K562 (cell line): ENCODE results near the gene RSPH3. TPM values are rescaled to one million over a fixed set of nuclear protein-coding genes. Genes with fewer than 3 reads are reported as not detected.

ENCODE experiments used
- ATAC-seq: fragments of 200-7000 bp; cut with Tn5 transposase; 3 replicates; pipeline ENCODE4 v1.9.1; 2020; ENCODE audit warnings: moderate library complexity
- BruUV-seq: library from RNA; stranded (reverse); fragments of 400-500 nt; replicated peaks from 2 replicates; lab custom pipeline; 2021; lab: Mats Ljungman, UMichigan
- CTCF ChIA-PET: fragments of 300-600 bp; formaldehyde crosslinking; extraction: SDS; loops from one replicate; lab custom pipeline; 2021; ENCODE audit warnings: low intra/inter-chr PET ratio; lab: Yijun Ruan, JAX
- POLR2A ChIA-PET: fragments of 300-600, 350-650 bp; sonication (Branson Sonifier 250); formaldehyde crosslinking; extraction: SDS; loops from one replicate; lab custom pipeline; 2021; ENCODE audit warnings: antibody characterized with exemption, inconsistent platforms; lab: Yijun Ruan, JAX
- DNase-seq, 4 experiments: peaks; one replicate each; pipeline versions ENCODE4 v3.0.0 to v3.0.0-alpha.2; 2011 to 2018; ENCODE audit warnings: low spot score in 3 of 4, mixed read lengths in 3 of 4; ENCODE audit errors: extremely low read depth in 1 of 4
- FAIRE-seq: peaks from 2 replicates; lab custom pipeline; 2011; peaks lifted over from hg19 to GRCh38; lab: Jason Lieb, UNC
- H2AFZ ChIP-seq: 2 replicates; pipeline ENCODE4 v1.6.0; 2011; ENCODE audit warnings: low read depth, low read length, control low read depth, inconsistent platforms
- H3K27ac ChIP-seq: fragments of 200-600 bp; 3 replicates; pipeline ENCODE4 v1.8.0; 2011; ENCODE audit warnings: low read depth, mild to moderate bottlenecking, control low read depth, inconsistent platforms, low read length, moderate library complexity, mixed read lengths; ENCODE audit errors: extremely low read depth
- H3K27me3 ChIP-seq, 2 experiments: fragments of 300-600 bp in 1 of 2; 2 replicates in 1 of 2; 3 replicates in 1 of 2; pipeline versions ENCODE4 v1.6.0 to v1.8.0; 2011; ENCODE audit warnings: inconsistent platforms in 2 of 2, low read length in 2 of 2, mild to moderate bottlenecking in 1 of 2, mixed read lengths in 1 of 2, moderate library complexity in 1 of 2; ENCODE audit not compliant: control insufficient read depth in 2 of 2, insufficient read depth in 2 of 2
- H3K36me3 ChIP-seq: fragments of 300-600 bp; 3 replicates; pipeline ENCODE4 v1.8.0; 2011; ENCODE audit warnings: mild to moderate bottlenecking, low read length, inconsistent platforms; ENCODE audit not compliant: control insufficient read depth, insufficient read depth
- H3K4me1 ChIP-seq, 2 experiments: fragments of 200-600 bp in 1 of 2; replicated peaks in 1 of 2; 2 replicates in 1 of 2; 3 replicates in 1 of 2; pipeline versions ENCODE4 v1.5.1 to v1.8.0; 2011; ENCODE audit warnings: inconsistent platforms in 2 of 2, low read length in 2 of 2, mild to moderate bottlenecking in 1 of 2, mixed read lengths in 1 of 2, moderate library complexity in 1 of 2; ENCODE audit not compliant: control insufficient read depth in 2 of 2, insufficient read depth in 2 of 2
- H3K4me2 ChIP-seq: 2 replicates; pipeline ENCODE4 v1.6.1; 2011; ENCODE audit warnings: low read length, control low read depth, inconsistent platforms, mixed read lengths; ENCODE audit not compliant: insufficient read depth
- H3K4me3 ChIP-seq: fragments of 200-600 bp; sonication (generic), shearing (Covaris generic); 2 replicates; pipeline ENCODE4 v1.5.1; 2016; ENCODE audit warnings: control low read depth, inconsistent platforms
- H3K79me2 ChIP-seq: fragments of 200-600 bp; 3 replicates; pipeline ENCODE4 v1.8.0; 2011; ENCODE audit warnings: low read length, inconsistent platforms; ENCODE audit not compliant: control insufficient read depth, insufficient read depth
- H3K9ac ChIP-seq, 2 experiments: 2 replicates each; pipeline versions ENCODE4 v1.6.0 to v1.6.1; 2011; ENCODE audit warnings: low read depth in 2 of 2, low read length in 2 of 2, control low read depth in 1 of 2, inconsistent platforms in 1 of 2, mild to moderate bottlenecking in 1 of 2, mixed read lengths in 1 of 2; ENCODE audit not compliant: insufficient read depth in 1 of 2
- H3K9me1 ChIP-seq: one replicate; pipeline ENCODE4 v1.6.0; 2011; ENCODE audit warnings: inconsistent platforms, mild to moderate bottlenecking, low read length, moderate library complexity; ENCODE audit not compliant: control insufficient read depth, insufficient read depth
- H3K9me3 ChIP-seq: replicated peaks from 2 replicates; pipeline ENCODE4 v1.5.1; 2011; ENCODE audit warnings: low read depth, low read length, inconsistent platforms; ENCODE audit not compliant: control insufficient read depth, insufficient read depth
- H4K20me1 ChIP-seq: replicated peaks from 2 replicates; pipeline ENCODE4 v1.6.1; 2011; ENCODE audit warnings: low read length, inconsistent platforms, mixed read lengths; ENCODE audit not compliant: control insufficient read depth, insufficient read depth
- BHLHE40 ChIP-seq: IDR thresholded peaks from 2 replicates; pipeline ENCODE4 v1.6.1; 2011; ENCODE audit warnings: low read length, improper control_type of control experiment
- CBX3 ChIP-seq, 2 experiments: IDR thresholded peaks; 1 replicate in 1 of 2; 2 replicates in 1 of 2; pipeline ENCODE4 v1.6.1; 2012; ENCODE audit warnings: inconsistent platforms in 2 of 2, low read length in 2 of 2, borderline replicate concordance in 1 of 2, control low read depth in 1 of 2
- CCNT2 ChIP-seq: IDR thresholded peaks from 2 replicates; pipeline ENCODE4 v1.6.1; 2011; ENCODE audit warnings: borderline replicate concordance, low read depth, mild to moderate bottlenecking, moderate library complexity, mixed read lengths, low read length; ENCODE audit not compliant: insufficient read length; ENCODE audit errors: extremely low read depth
- FUS ChIP-seq: fragments of 200-400 bp; formaldehyde crosslinking; optimal IDR thresholded peaks from 2 replicates; pipeline ENCODE3; 2017; ENCODE audit warnings: low read depth, low read length
- HOXB6 ChIP-seq: fragments of 250-450 bp; sonication (Bioruptor Pico); IDR thresholded peaks from 2 replicates; pipeline ENCODE4 v1.5.1; 2022; ENCODE audit warnings: mild to moderate bottlenecking, borderline replicate concordance
- NFE2 ChIP-seq: IDR thresholded peaks from 2 replicates; pipeline ENCODE4 v1.6.1; 2014; ENCODE audit warnings: antibody characterized with exemption, low read depth
- NRF1 ChIP-seq, 2 experiments: fragments of 450-650 bp; IDR thresholded peaks in 1 of 2; conservative IDR thresholded peaks in 1 of 2; 2 replicates each; pipeline ENCODE4 v1.6.1; 2014; ENCODE audit warnings: mild to moderate bottlenecking in 2 of 2
- SP2 ChIP-seq: IDR thresholded peaks from 2 replicates; pipeline ENCODE4 v1.6.1; 2011; ENCODE audit warnings: mild to moderate bottlenecking, low read depth, low read length, moderate library complexity; ENCODE audit not compliant: poor library complexity, severe bottlenecking; ENCODE audit errors: extremely low read depth
- TGIF2 ChIP-seq: sonication (generic); formaldehyde crosslinking; IDR thresholded peaks from 2 replicates; pipeline ENCODE4 v1.8.1; 2022; ENCODE audit warnings: mild to moderate bottlenecking, missing genetic modification reagents, moderate library complexity
- TRIM24 ChIP-seq, 2 experiments: fragments of 450-650 bp; IDR thresholded peaks; 2 replicates each; pipeline ENCODE4 v1.6.1; 2016
- ZNF124 ChIP-seq: sonication (generic); formaldehyde crosslinking; IDR thresholded peaks from 2 replicates; pipeline ENCODE4 v1.8.1; 2022; ENCODE audit warnings: missing genetic modification reagents
- ZNF384 ChIP-seq: IDR thresholded peaks from 2 replicates; pipeline ENCODE4 v1.6.1; 2012; ENCODE audit warnings: low read depth, low read length, improper control_type of control experiment
- ZNF644 ChIP-seq: fragments of 200-800 bp; sonication (Bioruptor generic); IDR thresholded peaks from 2 replicates; pipeline ENCODE4 v1.6.1; 2016; ENCODE audit warnings: low read depth, missing genetic modification characterization, missing compliant biosample characterization
- ZNF764 ChIP-seq: fragments of 250-450 bp; sonication (Bioruptor Pico); IDR thresholded peaks from 2 replicates; pipeline ENCODE4 v1.4.0; 2020; ENCODE audit warnings: low read depth, mild to moderate bottlenecking, moderate library complexity
- WGBS: fragments of 100-300 bp; shearing (Covaris generic); methylation state at CpG from one replicate; pipeline ENCODE4 v1.1.6; 2016; ENCODE audit warnings: low coverage, mixed read lengths; ENCODE audit not compliant: insufficient coverage; ENCODE audit errors: missing lambda C conversion rate; 5-methylcytosine and 5-hydroxymethylcytosine counted together
- in situ Hi-C: fragments of 300-500 bp; cut with MboI; formaldehyde crosslinking; loops from 4 replicates; pipeline ENCODE4 v1.15.0; 2018; ENCODE audit warnings: inconsistent platforms, mixed read lengths
- intact Hi-C: fragments of 100-400 bp; cut with micrococcal nuclease; formaldehyde crosslinking; loops from 2 replicates; pipeline ENCODE4 v1.14.2; 2022
- polyA plus RNA-seq, 8 experiments: library from polyadenylated mRNA; depleted of rRNA in 4 of 8; stranded (reverse) in 5 of 8; unstranded in 3 of 8; fragments of >200 nt; fragmentation: Nextera tagmentation in 2 of 8; fragmentation: Illumina TruSeq in 1 of 8; extraction: Ambion mirVana in 2 of 8; extraction: Trizol in 1 of 8; gene quantifications; 2 replicates each; pipeline versions ENCODE4 v1.2.1 to v1.2.3, GENCODE V29; 2011 to 2014; ENCODE audit warnings: inconsistent platforms in 1 of 8, missing spikeins in 1 of 8
- total RNA-seq, 7 experiments: library from RNA; depleted of rRNA in 6 of 7; stranded (reverse); fragments of >200 nt in 6 of 7; fragmentation: Illumina TruSeq in 2 of 7; extraction: Trizol in 2 of 7; gene quantifications; 2 replicates each; pipeline versions ENCODE4 v1.2.1 to v1.2.3, GENCODE V29; 2011 to 2021; ENCODE audit warnings: low replicate concordance in 1 of 7
- TF ChIP-seq, protein P1 (sequence below): sonication (generic); formaldehyde crosslinking; IDR thresholded peaks from 2 replicates; pipeline ENCODE4 v1.5.0; 2020; ENCODE audit warnings: missing genetic modification reagents
- TF ChIP-seq, protein P2 (sequence below): fragments of 250-450 bp; sonication (Bioruptor Pico); IDR thresholded peaks from 2 replicates; pipeline ENCODE4 v1.4.0; 2020; ENCODE audit warnings: mild to moderate bottlenecking, moderate library complexity, borderline replicate concordance
- TF ChIP-seq, protein P3 (sequence below): fragments of 250-450 bp; sonication (Bioruptor Pico); IDR thresholded peaks from 2 replicates; pipeline ENCODE4 v1.5.1; 2021; ENCODE audit warnings: mild to moderate bottlenecking

RSPH3 gene
- total and polyA plus RNA-seq, 9 of the 15 experiments (the other 6 are each of a cell fraction or from before 2014, with no cell fraction given), result 0.52 to 2.9 (median 1.5) TPM

DNA sequence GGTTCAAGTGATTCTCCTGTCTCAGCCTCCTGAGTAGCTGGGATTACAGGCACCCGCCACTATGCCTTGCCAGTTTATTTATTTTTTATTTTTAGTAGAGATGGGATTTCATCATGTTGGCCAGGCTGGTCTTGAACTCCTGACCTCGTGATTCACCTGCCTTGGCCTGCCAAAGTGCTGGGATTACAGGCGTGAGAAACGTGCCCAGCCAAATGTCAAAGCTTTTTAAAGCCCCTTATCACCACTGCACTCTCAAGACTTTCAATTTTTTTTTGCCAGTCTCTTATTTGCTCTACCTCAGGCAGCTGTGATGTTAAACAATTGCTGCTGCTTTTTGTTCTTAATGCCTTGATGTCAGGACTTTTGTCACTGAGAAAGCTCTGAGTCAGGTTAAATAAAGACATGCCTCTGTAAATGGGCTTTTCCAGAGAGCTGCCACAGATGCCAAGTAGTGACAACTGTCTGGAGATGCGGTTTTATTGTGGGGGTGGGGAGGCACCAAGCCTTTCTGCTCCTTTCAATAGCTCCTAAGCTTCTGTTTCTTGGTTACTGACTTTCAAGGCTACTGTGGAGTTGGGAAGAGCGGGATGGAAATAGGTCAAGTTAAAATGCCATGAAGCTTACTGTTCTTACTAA lies 29.2 kb downstream of the RSPH3 start (continued):
- TF ChIP-seq, protein P1, sequence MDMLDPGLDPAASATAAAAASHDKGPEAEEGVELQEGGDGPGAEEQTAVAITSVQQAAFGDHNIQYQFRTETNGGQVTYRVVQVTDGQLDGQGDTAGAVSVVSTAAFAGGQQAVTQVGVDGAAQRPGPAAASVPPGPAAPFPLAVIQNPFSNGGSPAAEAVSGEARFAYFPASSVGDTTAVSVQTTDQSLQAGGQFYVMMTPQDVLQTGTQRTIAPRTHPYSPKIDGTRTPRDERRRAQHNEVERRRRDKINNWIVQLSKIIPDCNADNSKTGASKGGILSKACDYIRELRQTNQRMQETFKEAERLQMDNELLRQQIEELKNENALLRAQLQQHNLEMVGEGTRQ, result no peak
- TF ChIP-seq TGIF2 (CRISPR knock-in tag) (no peak), BHLHE40 (no peak), SP2 (no peak), ZNF644 (tag) (no peak), ZNF764 (no peak), HOXB6 (CRISPR knock-in tag) (no peak), CCNT2 (no peak), NFE2 (no peak)

DNA sequence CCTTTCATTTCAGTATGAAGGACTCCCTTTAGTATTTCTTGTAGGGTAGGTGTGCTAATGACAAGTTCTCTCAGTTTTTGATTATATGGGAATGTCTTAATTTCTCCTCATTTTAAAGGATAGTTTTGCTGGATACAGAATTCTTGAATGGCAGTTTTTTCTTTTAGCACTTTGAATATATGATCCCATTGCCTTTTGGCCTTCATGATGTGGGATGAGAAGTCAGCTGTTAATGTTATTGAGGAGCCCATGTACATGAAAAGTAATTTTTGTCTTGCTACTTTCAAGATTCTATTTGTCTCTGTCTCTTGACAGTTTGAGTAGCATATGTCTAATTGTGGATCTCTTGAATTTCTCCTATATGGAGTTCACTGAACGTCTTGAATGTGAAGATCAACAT lies 30.9 kb downstream of the RSPH3 start:
- ChIA-PET POLR2A (no interaction called here), CTCF (no interaction called here)
- 0% methylated on average over 1 of the region's 1 CpG for WGBS
- ATAC-seq (no peak), DNase-seq (no peak), FAIRE-seq (no peak)
- H2AFZ ChIP-seq, result no peak overlapping the region
- no peaks in the 10 kb centered on the region for H3K4me1 ChIP-seq
- intact Hi-C loops, result no loop called here
- H4K20me1 ChIP-seq, result no peaks in the 10 kb centered on the region
- no peaks in the 10 kb centered on the region for H3K9me1 ChIP-seq
- in situ Hi-C loops, result no loop called here
- H3K36me3 ChIP-seq, result no peaks in the 10 kb centered on the region
- no peak overlapping the region for H3K27ac ChIP-seq
- no peak overlapping the region for H3K4me2 ChIP-seq
- H3K4me3 ChIP-seq, result no peak overlapping the region
- BruUV-seq, result no TSS peak
- H3K79me2 ChIP-seq, result no peaks in the 10 kb centered on the region
- no peaks in the 10 kb centered on the region for H3K27me3 ChIP-seq
- H3K9me3 ChIP-seq, result peaks cover 4% of the 10 kb centered on the region; the same call in 1 of the 2 replicates
- H3K9ac ChIP-seq, result no peak overlapping the region
- TF ChIP-seq CBX3 (IDR thresholded peaks at IDR 0.05; ENCODE audit: borderline replicate concordance in 1 of 2, low read length in 2 of 2) (peak in 1 of 2 experiments; percentile 99; a peak in 2 of 3 replicates), ZNF124 (CRISPR knock-in tag) (no peak), TRIM24 (IDR thresholded peaks at IDR 0.05) (peak in 1 of 2 experiments; percentile 59; a peak in 2 of 4 replicates), FUS (no peak), ZNF384 (0 out of 2 replicates have a peak, but pooled peaks have one; percentile 10), NRF1 (conservative IDR thresholded peaks at IDR 0.05 in 1 of 2, IDR thresholded peaks at IDR 0.05 in 1 of 2) (no peak)
- TF ChIP-seq, protein P2, sequence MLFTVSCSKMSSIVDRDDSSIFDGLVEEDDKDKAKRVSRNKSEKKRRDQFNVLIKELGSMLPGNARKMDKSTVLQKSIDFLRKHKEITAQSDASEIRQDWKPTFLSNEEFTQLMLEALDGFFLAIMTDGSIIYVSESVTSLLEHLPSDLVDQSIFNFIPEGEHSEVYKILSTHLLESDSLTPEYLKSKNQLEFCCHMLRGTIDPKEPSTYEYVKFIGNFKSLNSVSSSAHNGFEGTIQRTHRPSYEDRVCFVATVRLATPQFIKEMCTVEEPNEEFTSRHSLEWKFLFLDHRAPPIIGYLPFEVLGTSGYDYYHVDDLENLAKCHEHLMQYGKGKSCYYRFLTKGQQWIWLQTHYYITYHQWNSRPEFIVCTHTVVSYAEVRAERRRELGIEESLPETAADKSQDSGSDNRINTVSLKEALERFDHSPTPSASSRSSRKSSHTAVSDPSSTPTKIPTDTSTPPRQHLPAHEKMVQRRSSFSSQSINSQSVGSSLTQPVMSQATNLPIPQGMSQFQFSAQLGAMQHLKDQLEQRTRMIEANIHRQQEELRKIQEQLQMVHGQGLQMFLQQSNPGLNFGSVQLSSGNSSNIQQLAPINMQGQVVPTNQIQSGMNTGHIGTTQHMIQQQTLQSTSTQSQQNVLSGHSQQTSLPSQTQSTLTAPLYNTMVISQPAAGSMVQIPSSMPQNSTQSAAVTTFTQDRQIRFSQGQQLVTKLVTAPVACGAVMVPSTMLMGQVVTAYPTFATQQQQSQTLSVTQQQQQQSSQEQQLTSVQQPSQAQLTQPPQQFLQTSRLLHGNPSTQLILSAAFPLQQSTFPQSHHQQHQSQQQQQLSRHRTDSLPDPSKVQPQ (CRISPR knock-in tag), result no peak
- TF ChIP-seq, protein P3, sequence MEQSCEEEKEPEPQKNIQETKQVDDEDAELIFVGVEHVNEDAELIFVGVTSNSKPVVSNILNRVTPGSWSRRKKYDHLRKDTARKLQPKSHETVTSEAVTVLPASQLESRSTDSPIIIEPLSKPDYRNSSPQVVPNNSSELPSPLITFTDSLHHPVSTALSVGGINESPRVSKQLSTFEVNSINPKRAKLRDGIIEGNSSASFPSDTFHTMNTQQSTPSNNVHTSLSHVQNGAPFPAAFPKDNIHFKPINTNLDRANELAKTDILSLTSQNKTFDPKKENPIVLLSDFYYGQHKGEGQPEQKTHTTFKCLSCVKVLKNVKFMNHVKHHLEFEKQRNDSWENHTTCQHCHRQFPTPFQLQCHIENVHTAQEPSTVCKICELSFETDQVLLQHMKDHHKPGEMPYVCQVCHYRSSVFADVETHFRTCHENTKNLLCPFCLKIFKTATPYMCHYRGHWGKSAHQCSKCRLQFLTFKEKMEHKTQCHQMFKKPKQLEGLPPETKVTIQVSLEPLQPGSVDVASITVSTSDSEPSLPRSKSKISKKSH, result 0 out of 2 replicates have a peak, but pooled peaks have one; percentile 61
